ENCODE measurements around the gene ADAM10.

DNA sequence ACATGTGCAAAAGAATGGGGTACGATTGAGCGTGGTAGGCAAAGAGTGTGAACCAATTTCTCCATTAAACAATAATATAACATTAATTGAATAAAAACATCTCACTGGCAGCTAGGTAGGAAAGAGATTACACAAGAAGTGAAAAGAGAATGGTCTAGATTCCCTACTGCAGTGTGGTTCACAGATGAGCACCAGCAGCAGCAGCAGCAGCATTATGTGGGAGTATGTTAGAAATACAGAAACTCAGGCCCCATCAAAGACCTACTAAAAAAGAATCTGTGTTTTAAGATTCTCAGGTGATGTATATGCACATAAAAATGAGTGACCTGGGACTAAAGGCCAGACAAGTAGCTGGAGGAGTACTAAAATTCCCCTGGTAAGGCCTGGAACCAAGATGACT is 118.2 kb downstream of the ADAM10 start:
- TF ChIP-seq, protein P1, sequence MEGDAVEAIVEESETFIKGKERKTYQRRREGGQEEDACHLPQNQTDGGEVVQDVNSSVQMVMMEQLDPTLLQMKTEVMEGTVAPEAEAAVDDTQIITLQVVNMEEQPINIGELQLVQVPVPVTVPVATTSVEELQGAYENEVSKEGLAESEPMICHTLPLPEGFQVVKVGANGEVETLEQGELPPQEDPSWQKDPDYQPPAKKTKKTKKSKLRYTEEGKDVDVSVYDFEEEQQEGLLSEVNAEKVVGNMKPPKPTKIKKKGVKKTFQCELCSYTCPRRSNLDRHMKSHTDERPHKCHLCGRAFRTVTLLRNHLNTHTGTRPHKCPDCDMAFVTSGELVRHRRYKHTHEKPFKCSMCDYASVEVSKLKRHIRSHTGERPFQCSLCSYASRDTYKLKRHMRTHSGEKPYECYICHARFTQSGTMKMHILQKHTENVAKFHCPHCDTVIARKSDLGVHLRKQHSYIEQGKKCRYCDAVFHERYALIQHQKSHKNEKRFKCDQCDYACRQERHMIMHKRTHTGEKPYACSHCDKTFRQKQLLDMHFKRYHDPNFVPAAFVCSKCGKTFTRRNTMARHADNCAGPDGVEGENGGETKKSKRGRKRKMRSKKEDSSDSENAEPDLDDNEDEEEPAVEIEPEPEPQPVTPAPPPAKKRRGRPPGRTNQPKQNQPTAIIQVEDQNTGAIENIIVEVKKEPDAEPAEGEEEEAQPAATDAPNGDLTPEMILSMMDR (IDR thresholded peaks at IDR 0.05): no peak
- no peak for TF ChIP-seq EZH2 (IDR thresholded peaks at IDR 0.05; ENCODE audit: borderline replicate concordance, insufficient read depth, low read depth, low read length, poor library complexity, severe bottlenecking)
